Subcutaneous abdominal adipose tissue (tissue), 5 donors: Measurements from ENCODE around the gene MINPP1.

Experiments used
- H3K27ac ChIP-seq: one replicate; pipeline ENCODE4 v1.7.0; 2013; ENCODE audit warnings: low read depth, mild to moderate bottlenecking, inconsistent platforms, low read length, moderate library complexity
- H3K27me3 ChIP-seq, 5 donors: one replicate each; pipeline ENCODE4 v1.7.0; 2013; ENCODE audit warnings: low read length in 5 of 5, inconsistent platforms in 1 of 5; ENCODE audit not compliant: control insufficient read depth in 5 of 5, insufficient read depth in 4 of 5
- H3K36me3 ChIP-seq, 5 donors: one replicate each; pipeline ENCODE4 v1.7.0; 2013; ENCODE audit warnings: low read length in 5 of 5; ENCODE audit not compliant: control insufficient read depth in 5 of 5, insufficient read depth in 5 of 5
- H3K4me1 ChIP-seq, 5 donors: one replicate each; pipeline ENCODE4 v1.7.0; 2013; ENCODE audit warnings: low read length in 5 of 5, mild to moderate bottlenecking in 3 of 5, moderate library complexity in 1 of 5; ENCODE audit not compliant: control insufficient read depth in 5 of 5, insufficient read depth in 5 of 5
- H3K4me3 ChIP-seq, 5 donors: one replicate each; pipeline ENCODE4 v1.7.0; 2013; ENCODE audit warnings: low read length in 5 of 5, low read depth in 1 of 5
- H3K9ac ChIP-seq, 5 donors: one replicate each; pipeline ENCODE4 v1.7.0; 2013; ENCODE audit warnings: low read length in 5 of 5, mild to moderate bottlenecking in 4 of 5, moderate library complexity in 3 of 5
- H3K9me3 ChIP-seq, 5 donors: one replicate each; pipeline ENCODE4 v1.7.0; 2013; ENCODE audit warnings: low read length in 5 of 5; ENCODE audit not compliant: control insufficient read depth in 5 of 5
- donor health status: healthy.
- donor health status: healthy.
- donor health status: healthy.
- donor health status: healthy.
- donor health status: healthy.

The MINPP1 gene

DNA sequence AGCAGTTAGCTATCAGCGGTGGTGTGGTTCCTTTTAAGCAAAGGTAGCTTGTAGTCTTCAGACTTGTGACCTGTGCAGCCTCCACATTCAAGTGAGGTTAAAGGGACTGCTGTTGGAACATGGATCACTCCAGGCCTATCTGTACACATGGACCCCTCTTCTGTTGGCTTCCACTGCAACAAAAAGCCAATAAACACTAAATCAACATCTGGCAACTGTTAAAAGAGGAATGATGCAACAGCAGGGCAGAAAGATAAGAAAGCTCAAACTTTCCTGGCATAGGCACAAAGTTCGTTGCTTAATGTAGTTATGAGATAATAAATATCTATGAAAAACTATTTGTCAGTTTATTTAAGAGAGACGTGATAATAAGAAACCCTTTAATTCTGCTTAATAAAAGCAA is 4.0 kb upstream of the MINPP1 start:
- no peaks in the 10 kb centered on the region for H3K9me3 ChIP-seq
- no peak overlapping the region for H3K27ac ChIP-seq
- peaks cover 0 to 16% (median 14%) of the 10 kb centered on the region in 5 donors for H3K4me1 ChIP-seq
- no peak overlapping the region for H3K9ac ChIP-seq
- H3K36me3 ChIP-seq: no peaks in the 10 kb centered on the region
- H3K4me3 ChIP-seq: no peak overlapping the region
- no peaks in the 10 kb centered on the region for H3K27me3 ChIP-seq

GRCh38 chr10:87503401-87503800 is 1.3 kb upstream of the MINPP1 start:
- Histone ChIP-seq H3K27me3 (no peaks in the 10 kb centered on the region), H3K4me3 (no peak overlapping the region), H3K27ac (no peak overlapping the region), H3K36me3 (no peaks in the 10 kb centered on the region), H3K9me3 (no peaks in the 10 kb centered on the region), H3K9ac (no peak overlapping the region), H3K4me1 (peaks cover 0 to 28% (median 24%) of the 10 kb centered on the region in 5 donors)

GRCh38 chr10:87503886-87504285 is 807 bp upstream of the MINPP1 start:
- Histone ChIP-seq H3K36me3 (peaks cover 0 to 2% (median 1%) of the 10 kb centered on the region in 5 donors), H3K27ac (peak overlapping the region; percentile 76), H3K9me3 (no peaks in the 10 kb centered on the region), H3K9ac (peak overlapping the region in 2 of 5 donors; percentile 64 to 82), H3K4me3 (peak overlapping the region; percentile 64 to 99 (median 95)), H3K27me3 (no peaks in the 10 kb centered on the region), H3K4me1 (peaks cover 0 to 28% (median 24%) of the 10 kb centered on the region in 5 donors)

DNA sequence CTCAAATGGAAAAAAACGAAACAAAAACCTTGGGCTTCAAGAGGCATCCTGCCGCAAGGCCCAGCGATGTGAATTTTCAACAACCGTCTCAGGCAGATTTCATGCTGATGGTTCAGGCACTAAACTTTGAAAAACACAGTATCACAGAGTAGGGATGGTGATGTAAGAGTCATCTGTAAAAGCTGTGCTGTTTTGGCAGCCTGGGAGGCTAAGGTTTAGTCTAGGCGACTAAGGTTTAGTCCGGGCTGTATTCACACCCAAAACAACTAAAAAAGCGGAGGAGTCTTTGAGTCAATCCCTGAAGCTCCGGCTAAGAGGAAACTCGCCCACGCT is 420 bp upstream of the MINPP1 start:
- Histone ChIP-seq H3K4me1 (peaks cover 0 to 28% (median 24%) of the 10 kb centered on the region in 5 donors), H3K9ac (peak overlapping the region; percentile 22 to 84 (median 82)), H3K9me3 (no peaks in the 10 kb centered on the region), H3K4me3 (peak overlapping the region; percentile 64 to 99 (median 95)), H3K27ac (peak overlapping the region; percentile 76), H3K36me3 (peaks cover 0 to 6% (median 5%) of the 10 kb centered on the region in 5 donors), H3K27me3 (no peaks in the 10 kb centered on the region)

GRCh38 chr10:87505366-87506111 is 846 bp downstream of the MINPP1 start:
- Histone ChIP-seq H3K27ac (peak overlapping the region; percentile 76), H3K36me3 (peaks cover 0 to 17% (median 9%) of the 10 kb centered on the region in 5 donors), H3K27me3 (no peaks in the 10 kb centered on the region), H3K4me3 (peak overlapping the region; percentile 78 to 99 (median 95)), H3K4me1 (peaks cover 0 to 28% (median 24%) of the 10 kb centered on the region in 5 donors), H3K9ac (peak overlapping the region; percentile 57 to 84 (median 82)), H3K9me3 (no peaks in the 10 kb centered on the region)

- Histone ChIP-seq H3K9ac (no peak overlapping the region), H3K4me1 (peaks cover 0 to 28% (median 24%) of the 10 kb centered on the region in 5 donors), H3K4me3 (no peak overlapping the region)
Observed at GRCh38 chr10:87506956-87507355, 2.3 kb downstream of the MINPP1 start.

DNA sequence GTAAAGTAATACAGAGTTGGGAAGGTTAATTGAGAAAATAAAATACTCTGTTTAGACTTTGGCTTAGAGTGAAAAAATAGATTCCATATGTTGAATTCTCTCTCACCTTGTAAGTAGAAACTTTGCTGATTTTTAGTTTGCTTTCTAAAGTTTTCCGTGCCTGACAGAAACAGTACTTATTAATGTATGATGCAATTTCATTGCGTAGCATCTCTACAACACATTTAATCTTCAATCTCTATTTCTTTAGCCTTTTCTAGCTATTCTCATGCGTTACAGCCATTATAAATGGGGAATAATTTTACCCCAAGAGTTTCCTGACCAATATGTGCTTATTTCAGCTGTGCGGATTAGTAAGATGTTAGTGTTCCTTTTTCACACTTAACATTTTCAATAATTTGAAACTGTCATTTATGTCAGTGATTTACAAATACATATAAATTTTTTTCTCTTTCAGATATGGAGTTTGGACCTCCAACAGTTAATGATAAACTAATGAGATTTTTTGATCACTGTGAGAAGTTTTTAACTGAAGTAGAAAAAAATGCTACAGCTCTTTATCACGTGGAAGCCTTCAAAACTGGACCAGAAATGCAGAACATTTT is 3.3 kb downstream of the MINPP1 start:
- H3K27ac ChIP-seq: no peak overlapping the region
- H3K4me3 ChIP-seq: no peak overlapping the region
- peaks cover 0 to 28% (median 24%) of the 10 kb centered on the region in 5 donors for H3K4me1 ChIP-seq
- peaks cover 5 to 24% (median 21%) of the 10 kb centered on the region in 5 donors for H3K36me3 ChIP-seq
- H3K27me3 ChIP-seq: no peaks in the 10 kb centered on the region
- no peaks in the 10 kb centered on the region for H3K9me3 ChIP-seq
- no peak overlapping the region for H3K9ac ChIP-seq

More at GRCh38 chr10:87506956-87507355, 2.3 kb downstream of the MINPP1 start:
- peaks cover 5 to 22% (median 17%) of the 10 kb centered on the region in 5 donors for H3K36me3 ChIP-seq
- H3K27ac ChIP-seq: no peak overlapping the region
- H3K27me3 ChIP-seq: no peaks in the 10 kb centered on the region
- no peaks in the 10 kb centered on the region for H3K9me3 ChIP-seq

- peaks cover 7 to 33% (median 29%) of the 10 kb centered on the region in 5 donors for H3K36me3 ChIP-seq
- no peak overlapping the region for H3K4me3 ChIP-seq
- H3K9me3 ChIP-seq: no peaks in the 10 kb centered on the region
- no peak overlapping the region for H3K27ac ChIP-seq
- H3K9ac ChIP-seq: no peak overlapping the region
- H3K4me1 ChIP-seq: peaks cover 0 to 28% (median 23%) of the 10 kb centered on the region in 5 donors
- H3K27me3 ChIP-seq: no peaks in the 10 kb centered on the region
Observed at GRCh38 chr10:87508837-87509236, 4.1 kb downstream of the MINPP1 start.

GRCh38 chr10:87510025-87510424 is 5.3 kb downstream of the MINPP1 start:
- H3K27me3 ChIP-seq: no peaks in the 10 kb centered on the region
- no peak overlapping the region for H3K27ac ChIP-seq
- H3K9me3 ChIP-seq: no peaks in the 10 kb centered on the region
- peaks cover 0 to 21% (median 14%) of the 10 kb centered on the region in 5 donors for H3K4me1 ChIP-seq
- peaks cover 15 to 45% (median 36%) of the 10 kb centered on the region in 5 donors for H3K36me3 ChIP-seq
- H3K9ac ChIP-seq: no peak overlapping the region
- H3K4me3 ChIP-seq: no peak overlapping the region

- H3K27ac ChIP-seq: no peak overlapping the region
- peaks cover 15 to 51% (median 41%) of the 10 kb centered on the region in 5 donors for H3K36me3 ChIP-seq
- peaks cover 0 to 6% (median 0%) of the 10 kb centered on the region in 5 donors for H3K4me1 ChIP-seq
- H3K27me3 ChIP-seq: no peaks in the 10 kb centered on the region
- no peaks in the 10 kb centered on the region for H3K9me3 ChIP-seq
- no peak overlapping the region for H3K9ac ChIP-seq
- H3K4me3 ChIP-seq: no peak overlapping the region
Observed at GRCh38 chr10:87511526-87511925, 6.8 kb downstream of the MINPP1 start.
